Stromal cell of bone marrow (primary cell): Measurements from ENCODE around the gene XPO4.

ENCODE experiments used
- DNase-seq: peaks from one replicate; pipeline ENCODE4 v3.0.0-alpha.2; 2012; ENCODE audit warnings: low read depth

The XPO4 gene

DNA sequence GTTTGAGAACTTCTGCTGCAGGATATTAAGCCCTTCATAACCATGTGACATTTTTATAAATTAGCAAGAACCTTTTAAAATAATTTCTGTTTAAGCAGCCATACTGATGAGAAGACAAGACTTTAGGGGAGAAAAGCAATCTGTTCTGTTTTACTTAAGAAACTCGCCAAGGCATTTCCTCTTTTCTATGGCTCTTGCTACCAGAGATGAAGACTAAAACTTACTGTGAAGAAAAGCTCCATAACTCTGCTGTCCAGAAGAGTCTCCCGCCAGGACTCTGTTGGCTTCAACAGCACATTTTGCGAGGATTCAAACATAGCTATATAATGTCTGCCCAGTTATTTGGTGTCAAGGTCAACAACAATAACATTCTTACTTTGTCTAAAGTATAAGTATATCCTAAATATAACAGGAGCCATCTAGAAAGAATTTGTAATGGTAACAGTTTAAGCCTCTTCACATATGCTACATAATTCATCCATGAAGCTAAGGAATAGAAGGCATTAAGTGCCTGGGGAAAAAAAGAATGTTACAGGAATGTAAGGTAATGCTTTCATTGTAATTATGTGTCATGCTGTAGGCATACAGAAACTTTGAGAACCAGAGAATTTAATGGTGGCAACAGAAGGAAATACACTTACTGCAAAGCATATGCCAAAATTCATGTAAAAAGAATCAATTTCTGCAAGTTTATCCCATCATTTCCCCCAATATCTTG lies 75.5 kb downstream of the XPO4 start:
- DNase-seq = no peak

GRCh38 chr13:20826301-20826700 lies 76.2 kb downstream of the XPO4 start:
- DNase-seq = no peak

GRCh38 chr13:20825477-20825875 lies 77.1 kb downstream of the XPO4 start:
- no peak for DNase-seq

DNA sequence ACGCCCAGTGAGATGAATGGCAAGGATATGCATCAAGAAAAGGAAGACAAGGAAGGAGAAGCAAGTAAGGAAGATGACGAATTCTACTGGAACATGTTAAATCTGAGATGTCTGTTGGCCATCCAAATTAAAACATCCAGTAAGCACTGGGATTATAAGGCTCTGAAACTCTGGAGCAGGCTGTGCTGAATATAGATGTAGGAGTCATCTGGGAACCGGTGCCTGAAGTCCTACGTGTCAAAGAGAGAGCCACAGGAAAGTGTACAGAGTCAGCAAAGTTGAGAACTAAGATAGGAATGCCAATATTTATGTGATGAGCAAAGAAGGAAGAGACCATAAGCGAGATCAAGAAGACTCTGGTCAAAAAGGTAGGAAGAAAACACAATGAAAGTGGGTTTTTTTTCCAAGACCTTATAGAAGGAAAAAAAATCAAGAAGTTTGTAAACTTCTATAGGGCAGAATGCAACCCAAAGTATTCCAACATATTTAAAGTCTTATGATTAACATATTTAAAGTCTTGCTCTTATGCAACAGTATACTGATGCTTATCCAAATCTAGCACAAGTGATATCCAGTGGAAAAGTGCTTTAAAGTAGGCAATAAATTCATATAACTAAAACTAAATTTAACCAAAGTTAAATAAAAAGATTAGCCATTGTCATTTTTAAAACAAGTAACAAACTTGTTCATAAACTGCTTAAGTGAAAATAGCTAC lies 77.6 kb downstream of the XPO4 start:
- DNase-seq = no peak

- no peak for DNase-seq
These were observed 79.5 kb downstream of the XPO4 start for GRCh38 chr13:20823071-20823470.

- DNase-seq = no peak
These were observed 80.1 kb downstream of the XPO4 start for GRCh38 chr13:20822406-20822805.

GRCh38 chr13:20819715-20820114 lies 82.8 kb downstream of the XPO4 start:
- DNase-seq = no peak

DNA sequence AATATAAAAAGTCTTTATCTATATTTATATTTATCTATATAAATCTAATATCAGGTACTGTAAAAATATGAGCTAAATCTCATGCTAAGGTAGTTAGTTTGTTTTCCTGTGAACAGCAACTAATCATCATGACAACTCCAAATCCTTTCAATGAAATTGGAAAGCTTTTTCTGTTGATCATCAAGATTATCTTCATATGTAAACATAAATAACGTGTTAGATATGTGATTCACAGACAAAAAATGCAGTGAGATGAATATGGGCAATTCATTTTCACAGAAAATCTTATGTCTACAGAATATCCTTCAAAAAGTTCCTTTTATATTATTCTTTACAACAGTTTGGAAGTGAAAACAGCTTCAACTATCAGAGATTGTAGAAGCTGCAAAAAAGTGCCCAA lies 87.1 kb downstream of the XPO4 start:
- no peak for DNase-seq

DNA sequence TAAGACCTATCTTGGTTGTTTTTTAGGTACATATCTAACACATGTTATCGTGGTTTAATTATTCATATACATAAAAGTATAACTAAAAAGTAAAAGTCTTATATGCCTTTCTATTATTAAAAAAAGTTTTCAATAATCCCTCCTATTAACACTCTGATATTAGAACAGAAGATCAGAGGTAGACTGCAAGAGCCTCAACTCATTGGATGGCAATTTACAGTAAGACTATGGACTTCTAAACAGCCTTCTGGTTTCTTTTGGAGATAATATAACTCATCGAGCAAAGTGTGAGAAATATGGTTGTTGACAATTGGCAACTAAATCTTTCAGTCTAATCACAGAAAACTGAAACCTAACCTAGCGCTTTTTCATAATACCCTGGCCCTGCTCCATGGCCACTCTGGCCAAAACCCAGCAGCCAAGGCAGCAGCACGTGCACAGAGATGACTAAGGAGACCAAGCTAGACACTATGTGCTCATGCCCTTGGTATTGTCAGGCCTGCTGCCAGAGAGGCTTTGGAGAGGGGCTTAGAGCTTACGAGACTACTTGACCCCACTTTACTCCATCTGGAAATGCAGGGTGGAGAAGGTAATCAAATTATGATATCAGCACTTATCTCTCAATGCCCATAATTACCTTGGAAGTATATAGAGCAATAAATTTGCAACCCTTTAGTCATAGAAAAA lies 88.2 kb downstream of the XPO4 start:
- peak; percentile 84 for DNase-seq

DNA sequence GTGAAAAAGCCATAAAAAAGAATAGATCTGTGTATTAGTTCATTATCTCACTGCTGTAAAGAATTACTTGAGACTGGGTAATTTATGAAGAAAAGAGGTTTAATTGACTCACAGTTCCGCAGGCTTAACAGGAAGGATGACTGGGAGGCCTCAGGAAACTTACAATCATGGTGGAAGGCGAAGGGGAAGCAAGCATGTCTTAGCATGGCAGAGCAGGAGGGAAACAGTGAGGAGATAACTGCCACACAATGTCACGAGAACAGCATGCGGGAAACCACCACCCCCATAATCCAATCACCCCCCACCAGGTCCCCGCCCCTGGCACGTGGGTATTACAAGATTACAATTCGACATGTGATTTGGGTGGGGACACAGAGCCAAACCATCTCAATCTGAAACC lies 89.7 kb downstream of the XPO4 start:
- DNase-seq = no peak

DNA sequence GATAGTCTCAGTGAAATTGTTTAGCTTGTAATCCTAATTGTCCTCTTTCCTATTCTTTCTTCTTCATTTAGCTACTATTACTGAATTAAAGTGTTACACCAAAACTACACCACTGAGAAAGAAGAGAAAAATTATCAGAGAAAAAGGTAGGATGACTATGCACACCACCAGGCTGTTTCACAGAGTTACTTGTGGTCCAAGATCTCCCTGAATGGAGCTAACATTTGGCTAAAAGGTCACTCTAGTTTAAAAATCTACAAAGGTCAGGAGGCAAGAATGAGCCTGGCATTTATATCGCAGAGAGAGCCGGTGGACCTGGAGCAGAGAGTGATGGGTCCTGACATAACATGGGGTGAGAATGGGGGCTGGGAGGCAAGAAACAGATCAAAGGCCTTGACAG lies 91.7 kb downstream of the XPO4 start:
- no peak for DNase-seq

DNA sequence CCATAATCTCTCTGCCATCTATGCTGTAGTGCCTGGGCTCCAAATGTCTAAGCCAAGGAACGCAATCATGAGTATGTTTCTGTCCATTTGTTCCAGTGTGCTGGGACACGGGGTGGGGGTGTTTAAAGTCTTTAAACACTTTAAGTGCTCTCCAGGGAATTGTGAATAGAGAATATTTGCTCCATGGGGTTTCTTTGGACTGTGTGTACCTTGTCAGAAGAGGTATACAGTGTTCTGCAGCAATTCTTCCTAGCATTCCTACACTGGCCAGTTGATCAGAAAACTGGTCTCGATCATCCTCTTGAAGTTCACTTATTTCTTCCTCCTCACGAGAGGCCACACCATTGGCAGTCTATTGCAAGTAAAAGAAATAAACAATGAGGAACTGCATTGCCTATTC lies 93.7 kb downstream of the XPO4 start:
- DNase-seq = no peak

DNA sequence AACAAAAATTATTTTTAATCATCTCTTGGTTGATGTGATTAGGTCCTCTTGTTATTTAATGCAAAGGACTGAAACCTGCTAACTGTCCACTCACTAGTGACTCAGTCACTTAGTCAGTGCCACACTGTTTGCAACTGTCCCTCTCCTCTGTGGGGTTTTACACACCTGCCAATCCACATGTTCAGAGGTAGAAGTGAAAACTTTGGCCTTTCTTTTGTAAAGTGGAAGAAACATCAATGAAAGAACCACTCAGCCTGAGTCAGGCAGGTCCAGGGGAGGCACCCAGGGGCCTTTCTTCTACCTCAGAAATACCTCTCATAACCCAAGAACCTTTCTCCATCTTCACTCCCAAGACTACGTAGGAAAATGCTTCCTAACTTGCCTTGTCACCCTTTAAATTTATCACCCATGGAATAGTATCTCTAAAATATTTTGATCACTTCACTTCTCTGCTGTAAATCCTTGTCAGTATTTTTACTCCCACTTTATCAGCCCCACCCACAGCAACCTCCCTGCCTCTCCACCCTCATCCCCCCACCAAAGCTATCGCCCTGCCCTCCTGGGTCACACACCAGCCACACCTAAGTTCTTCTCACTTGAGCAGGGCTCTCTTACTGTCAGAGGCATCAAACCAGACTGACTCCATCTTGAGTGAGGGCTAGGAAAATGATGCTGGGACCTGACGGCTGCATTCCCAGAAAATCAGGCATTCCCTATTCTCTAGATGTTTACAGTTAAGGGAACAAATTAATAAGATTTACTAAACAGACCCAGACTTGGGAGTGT lies 99.2 kb downstream of the XPO4 start:
- no peak for DNase-seq

- DNase-seq = no peak
These were observed 100.8 kb downstream of the XPO4 start for GRCh38 chr13:20801707-20802106.

DNA sequence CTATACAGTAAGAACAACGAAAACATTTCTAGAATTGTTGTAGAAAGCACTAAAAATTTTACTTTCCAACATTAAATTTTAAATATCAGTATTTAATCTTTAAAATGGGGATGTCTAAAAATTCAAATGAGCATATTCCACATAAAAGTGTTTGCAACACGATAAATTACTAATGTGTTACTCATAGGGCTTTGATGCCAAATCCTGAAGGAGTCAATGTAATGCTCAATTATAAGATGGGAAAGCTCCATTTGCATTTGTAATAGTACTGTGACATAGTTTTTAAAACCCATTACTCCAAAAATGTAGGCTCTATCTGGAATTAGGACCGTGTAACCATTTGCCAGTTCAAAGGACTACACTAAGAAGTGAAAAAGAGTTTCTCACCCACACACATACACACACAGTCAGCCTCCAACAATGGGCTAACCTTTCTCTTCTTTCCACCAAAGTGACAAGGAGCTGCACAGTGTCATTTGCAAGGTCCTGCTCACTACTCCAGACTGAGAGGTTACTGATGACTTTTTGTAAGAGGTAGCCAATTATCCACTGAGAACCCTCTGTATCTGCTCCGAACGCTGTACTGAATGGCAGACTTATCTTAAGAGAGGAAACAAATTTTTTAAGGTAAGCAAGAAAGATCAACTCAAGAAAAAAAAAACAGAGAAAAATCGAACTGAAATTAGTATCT lies 102.7 kb downstream of the XPO4 start:
- peak; percentile 14 for DNase-seq

- no peak for DNase-seq
These were observed 104.5 kb downstream of the XPO4 start for GRCh38 chr13:20798027-20798426.

- DNase-seq = peak; percentile 7
These were observed 105.6 kb downstream of the XPO4 start for GRCh38 chr13:20796791-20797508.

- no peak for DNase-seq
These were observed 112.9 kb downstream of the XPO4 start for GRCh38 chr13:20789665-20790064.

- DNase-seq = no peak
These were observed 114.2 kb downstream of the XPO4 start for GRCh38 chr13:20788312-20788711.

DNA sequence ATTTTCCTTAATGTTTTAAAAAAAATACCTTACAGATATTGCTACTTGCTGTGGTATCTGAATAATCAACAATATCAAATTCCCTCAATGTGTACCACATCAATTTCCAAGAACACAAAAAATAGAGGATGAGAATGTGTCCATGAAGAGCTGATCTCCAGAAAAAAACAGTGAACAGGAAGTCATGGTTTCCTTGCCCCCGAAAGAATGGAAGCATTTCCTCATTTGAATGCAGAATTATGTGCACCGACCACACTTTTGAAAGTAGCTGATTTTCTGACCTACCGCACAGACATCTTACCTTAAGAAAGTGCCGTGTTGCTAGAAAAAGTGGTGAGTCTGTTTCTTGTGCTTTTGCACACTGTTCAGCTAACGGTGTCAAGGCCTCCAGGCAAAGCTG lies 115.4 kb downstream of the XPO4 start:
- DNase-seq = no peak

DNA sequence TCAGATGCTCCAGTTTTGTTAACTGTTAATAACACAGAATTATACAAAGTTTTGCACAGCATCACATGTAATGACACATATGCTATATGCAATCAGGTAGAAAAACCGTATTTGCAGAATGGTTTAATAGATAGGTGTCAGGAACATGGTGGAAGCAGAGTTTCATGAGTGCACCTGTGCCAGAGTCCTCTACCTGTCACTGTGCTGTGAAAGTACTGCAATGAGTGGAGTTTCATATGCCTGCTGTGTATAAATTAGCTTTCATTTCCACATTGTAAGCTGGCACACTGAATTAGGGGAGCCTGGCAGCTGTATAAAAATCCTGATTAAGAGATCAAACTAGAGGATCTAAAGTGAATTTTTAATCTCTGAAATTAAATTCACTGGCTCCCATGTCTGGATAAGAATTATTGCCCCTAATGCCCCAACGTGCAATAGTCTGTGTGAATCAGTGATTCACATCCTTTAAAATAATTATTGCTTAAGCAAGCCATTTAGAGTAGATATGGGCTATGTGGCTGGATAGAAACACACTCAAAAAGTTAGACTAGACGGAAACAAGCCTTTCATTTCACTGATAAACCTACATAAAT lies 120.3 kb downstream of the XPO4 start:
- no peak for DNase-seq
